Measurements from ENCODE around the gene AP4S1. TPM values are rescaled to one million over a fixed set of nuclear protein-coding genes. Genes with fewer than 3 reads are reported as not detected.
"Not testable (repeated sequence)": the region's sequence is repeated elsewhere in the genome, so short reads cannot be mapped to it uniquely, and the experiment has no call there.

AP4S1 gene
- total RNA-seq, 1 experiment from 2014 or later, result 2.4 TPM

GRCh38 chr14:31042893-31043292 is 17.4 kb downstream of the AP4S1 start:
- DNase-seq (ENCODE audit: low spot score), result not testable (repeated sequence)

- DNase-seq (ENCODE audit: low spot score), result no peak
Measured at GRCh38 chr14:31043379-31043778, 17.9 kb downstream of the AP4S1 start.

- DNase-seq (ENCODE audit: low spot score), result no peak
Measured at GRCh38 chr14:31045501-31046080, 20.1 kb downstream of the AP4S1 start.

- DNase-seq (ENCODE audit: low spot score), result no peak
Measured at GRCh38 chr14:31047503-31047902, 22.1 kb downstream of the AP4S1 start.

- DNase-seq (ENCODE audit: low spot score), result no peak
Measured at GRCh38 chr14:31051023-31051422, 25.6 kb downstream of the AP4S1 start.

GRCh38 chr14:31051511-31051910 is 26.1 kb downstream of the AP4S1 start:
- no peak for DNase-seq (ENCODE audit: low spot score)

GRCh38 chr14:31052905-31053586 is 27.6 kb downstream of the AP4S1 start:
- not testable (repeated sequence) for DNase-seq (ENCODE audit: low spot score)

GRCh38 chr14:31057035-31057434 is 31.6 kb downstream of the AP4S1 start:
- DNase-seq (ENCODE audit: low spot score), result no peak

- DNase-seq (ENCODE audit: low spot score), result no peak
Measured at GRCh38 chr14:31057701-31058364, 32.4 kb downstream of the AP4S1 start.

GRCh38 chr14:31059152-31059924 is 33.9 kb downstream of the AP4S1 start:
- no peak for DNase-seq (ENCODE audit: low spot score)

GRCh38 chr14:31060253-31060875 is 34.9 kb downstream of the AP4S1 start:
- no peak for DNase-seq (ENCODE audit: low spot score)

- not testable (repeated sequence) for DNase-seq (ENCODE audit: low spot score)
Measured at GRCh38 chr14:31062908-31063307, 37.5 kb downstream of the AP4S1 start.

GRCh38 chr14:31068235-31068634 is 42.8 kb downstream of the AP4S1 start:
- no peak for DNase-seq (ENCODE audit: low spot score)

- DNase-seq (ENCODE audit: low spot score), result no peak
Measured at GRCh38 chr14:31069343-31069742, 43.9 kb downstream of the AP4S1 start.

GRCh38 chr14:31070431-31070830 is 45.0 kb downstream of the AP4S1 start:
- DNase-seq (ENCODE audit: low spot score), result no peak

GRCh38 chr14:31071151-31071550 is 45.7 kb downstream of the AP4S1 start:
- no peak for DNase-seq (ENCODE audit: low spot score)

- no peak for DNase-seq (ENCODE audit: low spot score)
Measured at GRCh38 chr14:31075144-31075543, 49.7 kb downstream of the AP4S1 start.

GRCh38 chr14:31078766-31079165 is 53.3 kb downstream of the AP4S1 start:
- no peak for DNase-seq (ENCODE audit: low spot score)

- no peak for DNase-seq (ENCODE audit: low spot score)
Measured at GRCh38 chr14:31080056-31080455, 54.6 kb downstream of the AP4S1 start.

- no peak for DNase-seq (ENCODE audit: low spot score)
Measured at GRCh38 chr14:31080484-31080883, 55.0 kb downstream of the AP4S1 start.

GRCh38 chr14:31083781-31084180 is 58.3 kb downstream of the AP4S1 start:
- DNase-seq (ENCODE audit: low spot score), result no peak

GRCh38 chr14:31084385-31084784 is 58.9 kb downstream of the AP4S1 start:
- no peak for DNase-seq (ENCODE audit: low spot score)
